Measurements from ENCODE around the gene NTMT1. TPM values are rescaled to one million over a fixed set of nuclear protein-coding genes. Genes with fewer than 3 reads are reported as not detected.

The NTMT1 gene
- total RNA-seq, 1 donor from 2014 or later, result 18.8 TPM

DNA sequence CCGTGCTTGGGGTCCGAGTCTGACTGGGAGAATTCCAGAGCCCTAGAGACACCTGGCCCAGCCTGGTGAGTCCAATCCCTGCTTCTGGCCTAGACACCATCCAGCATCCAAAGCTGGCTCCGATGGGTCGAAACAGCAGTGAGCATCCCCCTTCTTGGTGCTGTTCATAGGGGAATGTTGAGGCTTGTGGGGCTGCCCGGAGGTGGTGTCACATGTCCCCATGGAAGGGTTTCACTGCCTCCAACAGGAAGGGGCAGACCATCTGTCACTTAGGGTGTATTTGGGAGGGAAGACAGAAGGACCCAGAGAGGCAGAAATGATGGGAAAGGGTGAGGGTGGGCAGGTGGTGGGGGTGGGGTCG lies 19.0 kb upstream of the NTMT1 start:
- Histone ChIP-seq H3K9me3 (ENCODE audit: control insufficient read depth in 3 of 3, low read length in 3 of 3) (no peaks in the 10 kb centered on the region), H3K36me3 (ENCODE audit: control insufficient read depth in 3 of 3, insufficient read depth in 3 of 3, low read length in 3 of 3) (no peaks in the 10 kb centered on the region), H3K4me1 (ENCODE audit: control insufficient read depth in 3 of 3, insufficient read depth in 3 of 3, low read length in 3 of 3) (peaks cover 30 to 45% (median 36%) of the 10 kb centered on the region in 3 donors), H3K27ac (ENCODE audit: low read depth, low read length) (peak overlapping the region; percentile 78), H3K9ac (ENCODE audit: low read depth in 1 of 3, low read length in 3 of 3) (peak overlapping the region; percentile 12 to 66 (median 43)), H3K4me3 (ENCODE audit: low read length in 3 of 3) (no peak overlapping the region), H3K27me3 (ENCODE audit: control insufficient read depth in 3 of 3, insufficient read depth in 3 of 3, low read length in 3 of 3) (no peaks in the 10 kb centered on the region)

DNA sequence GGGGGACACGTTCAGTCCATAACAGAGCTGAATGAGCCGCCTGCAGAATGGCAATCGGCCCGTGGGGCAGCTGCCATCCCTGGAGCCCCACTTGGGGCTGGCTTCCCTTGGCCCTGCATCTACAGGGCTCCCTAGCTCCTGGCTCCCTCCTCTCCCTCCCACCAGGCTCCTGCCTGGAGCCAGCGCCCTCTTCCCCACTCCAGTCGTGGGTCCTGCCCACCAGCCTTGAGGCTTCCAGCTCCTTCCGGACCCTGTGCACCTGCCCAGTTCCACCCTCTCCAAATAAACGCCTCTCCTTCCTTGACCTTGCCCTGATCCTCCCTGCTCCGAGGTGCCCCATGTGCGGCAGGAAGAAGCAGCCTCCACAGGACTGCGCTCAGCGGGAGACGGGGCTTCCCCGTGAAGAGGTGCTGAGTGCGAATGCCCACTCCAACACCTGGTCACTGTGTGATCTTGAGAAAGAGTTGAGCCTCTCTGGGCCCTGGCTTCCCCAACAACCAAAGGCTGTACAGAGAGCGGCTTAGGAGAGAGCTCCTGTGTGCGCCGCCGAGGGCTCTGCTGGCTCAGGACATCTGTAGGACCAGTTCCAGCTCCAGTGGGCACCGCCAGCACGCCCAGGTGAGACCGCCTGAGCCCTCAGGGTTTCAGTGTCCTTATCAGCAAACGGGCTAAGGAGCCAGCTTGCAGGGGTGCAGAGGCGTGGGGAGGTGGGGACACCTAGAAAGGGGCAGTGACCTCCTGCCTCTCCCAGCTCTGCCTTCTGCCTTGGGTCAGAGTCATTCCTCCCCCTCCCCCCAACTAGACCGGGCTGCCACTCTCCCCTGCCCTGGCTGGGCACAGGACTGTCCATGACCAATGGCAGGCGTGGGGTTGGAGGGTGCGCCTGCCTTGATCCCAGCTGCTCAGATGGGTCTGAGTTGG lies 17.1 kb upstream of the NTMT1 start:
- H3K36me3 ChIP-seq (ENCODE audit: control insufficient read depth in 3 of 3, insufficient read depth in 3 of 3, low read length in 3 of 3), result no peaks in the 10 kb centered on the region
- H3K4me3 ChIP-seq (ENCODE audit: low read length in 3 of 3), result no peak overlapping the region
- peak overlapping the region; percentile 54 for H3K27ac ChIP-seq (ENCODE audit: low read depth, low read length)
- H3K27me3 ChIP-seq (ENCODE audit: control insufficient read depth in 3 of 3, insufficient read depth in 3 of 3, low read length in 3 of 3), result no peaks in the 10 kb centered on the region
- peak overlapping the region in 1 of 3 donors; percentile 16 for H3K9ac ChIP-seq (ENCODE audit: low read depth in 1 of 3, low read length in 3 of 3)
- H3K9me3 ChIP-seq (ENCODE audit: control insufficient read depth in 3 of 3, low read length in 3 of 3), result no peaks in the 10 kb centered on the region
- peaks cover 30 to 42% (median 36%) of the 10 kb centered on the region in 3 donors for H3K4me1 ChIP-seq (ENCODE audit: control insufficient read depth in 3 of 3, insufficient read depth in 3 of 3, low read length in 3 of 3)

DNA sequence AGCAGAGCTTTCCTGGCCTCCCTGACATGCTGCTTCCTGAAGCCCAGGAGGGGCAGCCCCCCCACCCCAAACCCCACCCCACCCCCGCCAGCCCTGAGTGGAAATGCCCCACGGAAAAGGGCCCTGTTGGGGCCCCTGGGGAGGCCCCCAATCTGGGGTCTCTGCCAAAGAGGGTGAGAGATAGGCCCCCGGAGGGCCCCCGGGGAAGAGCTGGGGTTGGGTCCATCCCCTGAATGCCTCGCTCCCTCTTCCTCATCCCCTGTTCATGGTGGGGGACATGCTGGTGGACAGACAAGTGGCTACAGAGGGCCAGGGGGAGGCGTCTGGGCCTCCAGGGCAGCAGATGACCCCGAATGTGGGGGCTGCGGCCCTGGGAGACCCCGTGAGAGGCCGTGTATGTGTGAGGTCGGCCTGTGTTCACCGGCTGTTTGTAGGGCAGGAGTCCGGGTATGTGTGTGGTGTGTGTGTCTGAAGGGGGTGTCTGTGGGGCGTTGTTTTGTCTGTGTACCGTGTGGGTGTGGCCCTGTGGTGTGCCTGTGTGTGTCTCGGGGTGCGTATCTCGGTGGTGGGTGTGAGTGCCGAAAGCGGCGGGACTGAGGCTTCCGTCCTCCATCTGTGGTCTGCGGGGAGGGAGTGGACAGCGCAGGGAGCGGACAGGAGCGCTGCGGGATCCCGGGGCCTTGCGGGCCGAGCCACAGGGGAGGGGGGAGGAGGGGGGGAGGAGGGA lies 16.3 kb upstream of the NTMT1 start:
- H3K9me3 ChIP-seq (ENCODE audit: control insufficient read depth in 3 of 3, low read length in 3 of 3), result no peaks in the 10 kb centered on the region
- peaks cover 30 to 42% (median 36%) of the 10 kb centered on the region in 3 donors for H3K4me1 ChIP-seq (ENCODE audit: control insufficient read depth in 3 of 3, insufficient read depth in 3 of 3, low read length in 3 of 3)
- H3K27me3 ChIP-seq (ENCODE audit: control insufficient read depth in 3 of 3, insufficient read depth in 3 of 3, low read length in 3 of 3), result no peaks in the 10 kb centered on the region
- no peaks in the 10 kb centered on the region for H3K36me3 ChIP-seq (ENCODE audit: control insufficient read depth in 3 of 3, insufficient read depth in 3 of 3, low read length in 3 of 3)
- H3K9ac ChIP-seq (ENCODE audit: low read depth in 1 of 3, low read length in 3 of 3), result peak overlapping the region; percentile 56 to 70 (median 63)
- peak overlapping the region; percentile 75 for H3K27ac ChIP-seq (ENCODE audit: low read depth, low read length)
- peak overlapping the region; percentile 41 to 57 (median 48) for H3K4me3 ChIP-seq (ENCODE audit: low read length in 3 of 3)

DNA sequence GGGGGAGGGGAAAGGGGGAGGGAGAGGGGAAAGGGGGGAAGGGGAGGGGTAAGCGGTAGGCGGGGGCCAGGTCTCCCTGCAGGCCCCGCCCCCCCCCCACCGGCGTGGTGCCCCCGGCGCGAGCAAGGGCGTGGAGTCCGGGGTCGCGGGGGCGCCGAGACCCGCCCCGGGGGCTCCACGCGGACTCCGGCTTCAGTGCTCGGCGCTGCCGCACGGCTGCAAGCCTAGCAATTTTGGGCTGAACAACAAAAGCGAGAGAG lies 15.8 kb upstream of the NTMT1 start:
- Histone ChIP-seq H3K9me3 (ENCODE audit: control insufficient read depth in 3 of 3, low read length in 3 of 3) (no peaks in the 10 kb centered on the region), H3K27me3 (ENCODE audit: control insufficient read depth in 3 of 3, insufficient read depth in 3 of 3, low read length in 3 of 3) (peaks cover 0 to under 1% (median 0%) of the 10 kb centered on the region in 3 donors), H3K4me3 (ENCODE audit: low read length in 3 of 3) (peak overlapping the region in 2 of 3 donors; percentile 81 to 82), H3K27ac (ENCODE audit: low read depth, low read length) (peak overlapping the region; percentile 79), H3K4me1 (ENCODE audit: control insufficient read depth in 3 of 3, insufficient read depth in 3 of 3, low read length in 3 of 3) (peaks cover 30 to 42% (median 36%) of the 10 kb centered on the region in 3 donors), H3K9ac (ENCODE audit: low read depth in 1 of 3, low read length in 3 of 3) (peak overlapping the region; percentile 79 to 91 (median 82)), H3K36me3 (ENCODE audit: control insufficient read depth in 3 of 3, insufficient read depth in 3 of 3, low read length in 3 of 3) (no peaks in the 10 kb centered on the region)

DNA sequence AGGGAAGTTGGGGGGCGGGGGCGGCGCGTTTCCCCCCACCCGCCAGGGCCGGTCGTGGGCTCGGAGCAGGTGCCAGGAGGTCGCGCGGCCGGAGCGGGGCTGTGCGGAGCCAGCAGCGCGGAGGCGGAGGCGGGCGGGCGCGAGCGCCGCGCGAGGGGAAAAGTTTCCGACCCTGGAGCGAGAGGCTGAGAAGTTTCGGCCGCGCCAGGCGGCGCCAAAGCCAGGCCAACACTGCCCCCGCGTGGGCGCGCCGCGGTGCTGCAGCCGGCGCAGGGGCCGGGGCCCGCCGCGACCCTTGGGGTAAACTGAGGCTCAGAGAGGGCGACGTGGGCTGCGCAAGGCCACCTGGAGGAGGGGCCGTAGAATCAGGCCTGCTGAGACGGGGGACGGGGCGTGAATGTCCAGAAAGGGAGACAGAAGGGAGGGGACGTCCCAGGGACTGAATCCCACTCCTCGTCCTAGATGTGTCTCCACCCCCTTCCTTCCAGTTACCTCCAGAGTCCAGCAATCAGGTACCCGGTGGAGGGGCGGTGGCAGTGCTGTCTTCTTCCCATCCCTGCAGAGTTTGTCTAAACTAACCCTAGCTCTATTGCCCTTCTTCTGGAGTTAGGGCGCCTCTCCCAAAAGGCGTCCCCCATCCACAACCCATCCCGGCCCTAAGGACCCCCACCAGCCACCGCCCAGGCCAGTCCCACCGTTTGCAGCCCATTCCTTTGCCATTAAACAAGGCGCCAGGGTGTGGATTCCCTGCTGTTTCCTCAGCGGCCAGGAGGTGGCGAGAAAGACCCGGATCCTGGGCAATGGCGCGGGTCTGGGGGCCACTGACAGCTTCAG lies 15.3 kb upstream of the NTMT1 start:
- Histone ChIP-seq H3K9me3 (ENCODE audit: control insufficient read depth in 3 of 3, low read length in 3 of 3) (no peaks in the 10 kb centered on the region), H3K4me1 (ENCODE audit: control insufficient read depth in 3 of 3, insufficient read depth in 3 of 3, low read length in 3 of 3) (peaks cover 30 to 42% (median 36%) of the 10 kb centered on the region in 3 donors), H3K27me3 (ENCODE audit: control insufficient read depth in 3 of 3, insufficient read depth in 3 of 3, low read length in 3 of 3) (peaks cover 0 to 3% (median 0%) of the 10 kb centered on the region in 3 donors)

DNA sequence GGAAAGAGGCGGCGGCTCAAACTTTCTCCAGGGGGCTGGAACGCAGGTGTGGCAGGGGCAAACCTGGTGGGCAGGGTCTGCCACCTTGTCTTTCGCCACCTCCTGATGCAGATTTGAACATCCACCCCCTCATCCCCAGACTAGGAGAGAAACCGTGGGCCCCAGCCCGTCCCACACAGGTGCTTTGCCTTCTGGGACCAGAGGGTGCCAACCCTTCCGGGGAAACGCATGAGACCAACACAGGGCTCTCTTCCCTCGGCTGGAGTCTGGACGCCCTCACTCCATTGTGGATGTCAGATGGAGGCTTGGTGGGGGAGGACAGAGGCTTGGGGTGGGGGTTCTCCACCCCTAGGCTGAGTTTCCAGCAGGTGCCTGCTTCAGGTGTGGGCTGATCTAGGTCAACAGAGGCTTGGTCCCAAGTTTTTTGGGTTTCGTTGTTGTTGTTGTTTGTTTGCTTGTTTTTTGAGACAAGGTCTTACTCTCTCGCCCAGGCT lies 14.6 kb upstream of the NTMT1 start:
- Histone ChIP-seq H3K27me3 (ENCODE audit: control insufficient read depth in 3 of 3, insufficient read depth in 3 of 3, low read length in 3 of 3) (peaks cover 0 to 3% (median 0%) of the 10 kb centered on the region in 3 donors), H3K9me3 (ENCODE audit: control insufficient read depth in 3 of 3, low read length in 3 of 3) (no peaks in the 10 kb centered on the region), H3K27ac (ENCODE audit: low read depth, low read length) (peak overlapping the region; percentile 79), H3K4me1 (ENCODE audit: control insufficient read depth in 3 of 3, insufficient read depth in 3 of 3, low read length in 3 of 3) (peaks cover 29 to 37% (median 30%) of the 10 kb centered on the region in 3 donors), H3K4me3 (ENCODE audit: low read length in 3 of 3) (peak overlapping the region in 2 of 3 donors; percentile 81 to 82), H3K9ac (ENCODE audit: low read depth in 1 of 3, low read length in 3 of 3) (peak overlapping the region in 2 of 3 donors; percentile 82 to 91), H3K36me3 (ENCODE audit: control insufficient read depth in 3 of 3, insufficient read depth in 3 of 3, low read length in 3 of 3) (no peaks in the 10 kb centered on the region)

More for the DNA sequence above, 15.3 kb upstream of the NTMT1 start:
- H3K36me3 ChIP-seq (ENCODE audit: control insufficient read depth in 3 of 3, insufficient read depth in 3 of 3, low read length in 3 of 3), result no peaks in the 10 kb centered on the region
- H3K27ac ChIP-seq (ENCODE audit: low read depth, low read length), result peak overlapping the region; percentile 79
- H3K4me3 ChIP-seq (ENCODE audit: low read length in 3 of 3), result peak overlapping the region; percentile 79 to 82 (median 81)
- peak overlapping the region; percentile 79 to 91 (median 82) for H3K9ac ChIP-seq (ENCODE audit: low read depth in 1 of 3, low read length in 3 of 3)

DNA sequence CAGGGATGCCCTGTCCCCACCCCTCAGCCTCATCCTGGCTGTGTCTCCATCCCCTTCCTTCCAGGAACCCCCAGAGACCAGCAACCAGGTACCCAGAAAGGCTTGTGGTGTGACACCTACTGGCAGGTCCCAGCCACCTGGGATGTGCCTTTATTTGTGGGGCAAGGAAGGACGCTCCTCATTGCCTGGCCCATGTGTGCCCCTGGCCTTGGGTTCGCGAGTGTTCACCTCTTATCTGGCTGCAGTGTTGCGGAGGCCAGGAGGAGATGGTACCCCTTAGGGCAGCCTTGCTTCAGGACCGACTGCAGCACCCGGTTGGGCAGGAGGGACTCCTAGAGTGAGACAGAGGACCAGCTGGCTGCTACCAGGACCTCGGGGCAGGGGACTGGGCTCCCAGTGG lies 13.8 kb upstream of the NTMT1 start:
- Histone ChIP-seq H3K9ac (ENCODE audit: low read depth in 1 of 3, low read length in 3 of 3) (no peak overlapping the region), H3K4me3 (ENCODE audit: low read length in 3 of 3) (no peak overlapping the region), H3K27ac (ENCODE audit: low read depth, low read length) (no peak overlapping the region), H3K27me3 (ENCODE audit: control insufficient read depth in 3 of 3, insufficient read depth in 3 of 3, low read length in 3 of 3) (peaks cover 0 to 3% (median 0%) of the 10 kb centered on the region in 3 donors), H3K36me3 (ENCODE audit: control insufficient read depth in 3 of 3, insufficient read depth in 3 of 3, low read length in 3 of 3) (no peaks in the 10 kb centered on the region), H3K9me3 (ENCODE audit: control insufficient read depth in 3 of 3, low read length in 3 of 3) (no peaks in the 10 kb centered on the region), H3K4me1 (ENCODE audit: control insufficient read depth in 3 of 3, insufficient read depth in 3 of 3, low read length in 3 of 3) (peaks cover 21 to 29% (median 23%) of the 10 kb centered on the region in 3 donors)

DNA sequence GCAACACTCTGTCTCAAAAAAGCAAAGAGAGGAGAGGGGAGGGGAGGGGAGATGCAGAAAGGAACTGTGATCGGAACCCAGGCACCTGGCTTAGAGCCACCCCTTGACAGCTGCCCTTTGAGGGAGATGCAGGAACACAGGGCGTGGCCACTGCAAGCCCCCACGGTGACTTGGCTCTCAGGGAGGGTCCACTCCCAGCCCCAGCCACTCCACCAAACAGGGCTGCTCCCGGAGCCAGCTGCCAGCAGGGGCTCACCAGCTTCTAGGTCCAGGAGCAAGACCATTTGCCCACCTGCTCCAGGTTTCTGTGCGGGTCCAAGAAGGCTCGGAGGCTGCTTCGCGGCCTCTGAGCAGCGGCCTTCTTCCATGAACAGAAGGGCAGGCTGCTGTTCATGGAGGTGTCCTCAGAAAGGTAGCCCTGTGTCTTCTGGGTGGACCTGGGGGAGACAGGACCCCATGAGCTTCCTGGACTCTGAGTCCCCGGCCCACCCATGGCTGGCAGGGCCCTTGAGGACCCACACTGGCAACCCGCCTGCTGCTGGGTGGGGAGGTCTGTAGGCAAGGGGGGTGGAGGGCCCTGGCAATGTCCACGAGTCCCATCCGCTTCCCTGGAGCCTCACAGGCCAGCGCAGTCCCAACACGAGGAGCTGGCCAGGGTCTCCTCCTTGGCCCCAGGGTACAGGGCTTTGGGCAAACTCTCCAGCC lies 13.0 kb upstream of the NTMT1 start:
- Histone ChIP-seq H3K36me3 (ENCODE audit: control insufficient read depth in 3 of 3, insufficient read depth in 3 of 3, low read length in 3 of 3) (no peaks in the 10 kb centered on the region), H3K27me3 (ENCODE audit: control insufficient read depth in 3 of 3, insufficient read depth in 3 of 3, low read length in 3 of 3) (peaks cover 0 to 3% (median 0%) of the 10 kb centered on the region in 3 donors), H3K4me3 (ENCODE audit: low read length in 3 of 3) (no peak overlapping the region), H3K9me3 (ENCODE audit: control insufficient read depth in 3 of 3, low read length in 3 of 3) (no peaks in the 10 kb centered on the region), H3K4me1 (ENCODE audit: control insufficient read depth in 3 of 3, insufficient read depth in 3 of 3, low read length in 3 of 3) (peaks cover 15 to 21% (median 16%) of the 10 kb centered on the region in 3 donors), H3K9ac (ENCODE audit: low read depth in 1 of 3, low read length in 3 of 3) (no peak overlapping the region), H3K27ac (ENCODE audit: low read depth, low read length) (no peak overlapping the region)
